HG03039 (cell line): Measurements from ENCODE around the gene EFNA2.

Experiments
- ATAC-seq: cut with Tn5 transposase; IDR thresholded peaks from one replicate; pipeline ENCODE4 v1.9.1; 2021; ENCODE audit warnings: mild to moderate bottlenecking, moderate library complexity; ENCODE audit not compliant: unreplicated experiment

Gene EFNA2

DNA sequence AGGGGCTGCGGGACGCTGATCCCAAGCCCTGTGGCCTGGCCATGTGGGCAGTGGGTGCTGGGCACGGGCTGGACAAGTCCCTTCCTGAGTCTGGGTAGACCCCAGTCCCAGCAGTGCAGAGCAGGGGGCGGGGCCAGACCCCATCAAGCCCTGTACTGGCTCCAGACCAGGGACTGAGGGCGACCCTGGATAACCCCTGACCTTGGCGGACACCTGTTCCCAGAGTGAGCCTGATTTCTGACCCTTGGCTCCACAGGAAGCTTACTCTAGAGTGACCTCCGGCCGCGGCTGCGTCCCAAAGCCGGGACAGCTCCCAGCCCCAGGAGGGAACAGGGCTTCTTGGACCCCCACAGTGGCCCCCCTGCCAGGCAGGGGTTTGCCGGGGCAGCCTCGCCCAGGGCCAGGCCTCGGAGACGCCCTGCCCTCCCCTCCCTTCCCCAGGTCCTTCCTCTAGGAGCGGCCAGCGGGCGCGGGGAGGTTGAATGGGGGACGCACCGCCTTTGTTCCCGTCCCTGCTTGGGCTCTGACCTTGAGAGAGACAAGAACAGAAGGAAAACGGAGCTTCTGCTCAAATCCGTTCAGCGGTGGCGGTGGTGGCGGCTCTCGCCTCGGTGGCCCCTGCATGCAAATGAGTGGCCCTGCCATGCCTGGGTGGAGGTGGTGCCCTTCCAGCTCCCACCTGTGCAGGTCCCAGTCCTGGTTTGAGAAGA lies 2.3 kb upstream of the EFNA2 start:
- no peak for ATAC-seq

DNA sequence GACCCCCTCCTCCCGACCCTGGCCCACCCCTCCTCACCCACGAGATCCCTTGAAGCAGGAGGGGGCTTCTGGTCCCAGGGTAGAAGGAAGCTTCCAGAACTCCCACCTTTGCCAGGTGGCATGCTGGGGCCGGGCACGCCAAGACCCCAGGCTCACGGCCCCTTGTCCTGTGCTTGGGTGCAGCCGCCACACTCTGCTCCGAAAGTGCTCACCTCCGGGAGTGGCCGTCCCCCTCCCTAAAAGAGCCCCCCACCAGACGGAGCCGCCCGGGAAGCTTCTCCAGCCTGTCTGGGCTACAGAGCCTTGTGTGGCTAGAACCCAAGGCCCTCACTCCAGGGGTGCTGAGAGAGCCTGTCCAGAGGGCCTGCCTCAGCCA lies 1.8 kb upstream of the EFNA2 start:
- ATAC-seq, result no peak

DNA sequence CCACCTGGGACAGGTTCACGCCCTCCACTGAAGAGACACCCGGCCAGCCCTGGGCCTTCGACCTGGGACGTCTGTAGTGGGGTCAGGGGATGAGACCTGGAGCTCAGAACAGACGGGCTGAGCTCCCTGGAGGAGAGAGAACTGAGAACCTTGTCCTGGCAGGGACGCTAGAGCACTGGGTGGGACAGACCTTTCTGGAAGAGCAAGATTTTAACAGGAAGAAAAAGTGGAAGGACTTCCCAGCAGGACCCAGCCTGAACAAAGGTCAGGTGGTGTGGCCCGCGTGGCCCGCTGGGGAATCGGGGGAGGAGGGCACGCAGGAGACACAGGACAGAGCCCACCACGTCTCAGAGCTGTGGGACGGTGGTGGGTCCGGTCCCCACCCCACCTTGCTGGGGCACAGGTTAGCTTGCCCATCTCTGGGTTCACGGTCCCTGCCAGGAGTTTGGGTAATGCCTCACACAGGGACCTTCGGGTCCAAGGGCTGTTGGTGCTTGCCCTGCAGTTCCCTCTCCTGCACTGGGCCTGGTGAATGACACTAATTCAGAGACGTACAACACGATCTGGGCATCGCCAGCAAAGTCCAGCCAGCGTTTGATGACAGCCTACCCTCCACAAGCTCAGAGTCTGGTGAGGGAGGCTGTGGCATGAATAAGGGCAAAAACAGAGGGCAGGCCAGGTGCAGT lies 1.2 kb upstream of the EFNA2 start:
- ATAC-seq, result no peak

DNA sequence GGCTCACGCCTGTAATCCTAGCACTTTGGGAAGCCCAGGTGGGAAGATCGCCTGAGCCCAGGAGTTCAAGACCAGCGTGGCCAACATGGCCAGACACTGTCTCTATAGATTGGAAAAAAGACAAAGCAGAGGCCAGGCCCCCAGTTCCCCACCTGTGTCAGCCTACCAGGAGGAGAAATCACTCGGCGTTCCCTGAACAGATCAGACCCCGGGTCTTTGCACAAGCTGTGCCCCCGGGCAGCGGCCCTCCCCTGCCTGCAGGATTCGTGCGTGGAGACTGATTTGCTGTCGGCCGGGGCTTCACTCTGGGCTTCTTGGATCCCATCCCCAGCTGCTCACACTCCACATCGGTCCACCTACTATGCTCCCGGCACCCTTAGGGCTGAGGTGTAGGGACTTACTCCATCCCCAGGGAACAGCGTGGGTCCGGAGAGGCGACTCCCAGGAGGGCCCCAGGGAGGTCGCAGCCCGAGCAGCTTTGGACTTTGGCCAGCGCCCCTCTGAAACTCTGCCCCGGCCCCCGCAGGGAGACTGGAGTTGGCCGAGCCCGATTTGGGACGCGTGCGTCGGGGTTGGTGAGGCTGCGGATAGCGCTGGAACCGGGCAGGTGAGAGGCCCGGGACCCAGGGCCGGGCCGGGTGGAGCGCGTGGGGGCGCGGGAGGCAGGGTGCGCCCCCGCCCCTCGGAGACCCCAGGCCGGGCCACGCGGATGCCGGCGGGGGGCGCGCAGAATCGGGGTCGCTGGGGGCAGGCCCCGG lies 515 bp upstream of the EFNA2 start:
- ATAC-seq, result no peak

DNA sequence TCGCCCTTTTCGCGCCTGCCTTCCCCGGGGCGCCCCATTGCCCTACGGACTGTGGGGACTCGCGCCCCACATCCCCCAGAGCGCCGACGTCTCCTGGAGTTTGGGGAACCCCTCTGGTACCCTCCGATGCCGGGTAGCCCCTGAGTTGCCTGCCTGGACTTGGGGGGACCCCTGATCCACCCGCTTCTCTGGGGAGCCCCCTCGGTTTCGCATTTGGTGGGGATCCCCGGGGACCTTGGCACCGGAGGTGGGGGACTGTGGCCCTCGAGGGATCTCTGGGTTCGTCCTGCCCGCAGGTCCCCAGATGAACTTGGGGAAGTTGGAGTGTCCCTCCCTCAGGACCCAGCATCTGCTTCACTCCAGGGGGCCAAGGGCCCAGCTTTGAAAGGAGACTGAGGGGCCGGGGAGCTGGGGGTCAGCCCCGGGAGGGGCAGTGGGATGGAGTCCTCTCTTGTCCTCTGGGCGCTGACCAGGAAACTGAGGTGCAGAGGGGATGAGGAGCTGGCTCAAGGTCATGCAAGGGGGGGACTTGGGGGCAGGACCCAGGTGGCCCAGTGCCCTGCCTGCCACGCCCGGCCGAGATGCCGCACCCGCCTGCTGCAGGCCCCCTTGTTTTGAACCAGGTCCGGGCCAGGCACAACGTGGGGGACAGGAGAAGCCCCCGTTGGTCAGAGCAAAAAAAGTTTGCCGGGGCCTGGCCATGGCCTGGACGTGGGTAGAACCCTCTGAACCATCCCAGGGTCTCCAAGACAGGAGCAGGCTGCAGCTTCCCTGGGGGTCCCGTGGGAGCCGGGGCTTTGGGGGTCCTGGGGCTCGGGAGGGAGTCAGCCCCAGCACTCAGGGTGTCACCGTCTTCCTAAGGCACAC lies 1.0 kb downstream of the EFNA2 start:
- ATAC-seq, result no peak

DNA sequence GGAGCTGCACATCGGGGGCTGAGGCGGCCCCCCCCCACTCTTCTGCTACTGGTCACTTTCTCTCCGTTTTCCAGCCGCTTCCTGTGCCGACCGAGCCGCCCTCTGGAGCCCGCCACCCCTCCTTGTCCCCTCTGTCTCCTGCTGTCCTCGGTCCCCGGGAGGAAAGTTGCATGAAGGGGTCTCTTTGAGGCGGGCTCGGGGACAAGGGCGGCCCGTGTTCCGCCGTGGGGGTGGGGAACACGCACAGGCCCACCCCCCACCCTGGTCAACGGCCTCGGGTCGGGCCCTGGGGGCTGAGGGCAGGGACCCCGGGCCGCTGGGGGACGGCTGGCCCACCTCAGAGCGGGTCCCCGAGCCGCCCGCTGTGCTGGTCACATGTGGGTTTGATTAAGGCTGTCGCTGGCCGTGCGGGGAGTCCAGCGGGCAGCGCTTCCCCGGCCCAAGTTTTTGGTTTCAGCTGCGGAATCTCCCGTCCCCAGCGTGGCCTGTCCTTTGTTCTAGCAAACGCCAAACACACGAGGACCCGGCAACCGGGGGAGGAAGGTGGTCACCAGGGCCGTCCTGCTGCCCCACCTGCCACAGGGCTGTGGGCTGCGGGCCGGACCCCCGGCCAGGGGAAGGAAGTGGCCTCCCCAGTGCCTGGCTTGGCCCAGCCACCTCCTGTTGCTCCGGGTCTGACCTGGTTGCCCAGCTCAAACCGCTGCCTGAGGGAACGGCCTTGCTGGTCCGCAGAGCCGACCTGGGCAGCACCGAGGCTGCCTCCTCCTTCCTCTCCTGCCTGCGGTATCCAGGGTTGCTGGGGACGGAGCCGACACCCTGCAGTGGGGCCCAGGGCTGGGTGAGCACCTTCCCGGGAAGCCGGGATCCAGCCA lies 1.9 kb downstream of the EFNA2 start:
- no peak for ATAC-seq

DNA sequence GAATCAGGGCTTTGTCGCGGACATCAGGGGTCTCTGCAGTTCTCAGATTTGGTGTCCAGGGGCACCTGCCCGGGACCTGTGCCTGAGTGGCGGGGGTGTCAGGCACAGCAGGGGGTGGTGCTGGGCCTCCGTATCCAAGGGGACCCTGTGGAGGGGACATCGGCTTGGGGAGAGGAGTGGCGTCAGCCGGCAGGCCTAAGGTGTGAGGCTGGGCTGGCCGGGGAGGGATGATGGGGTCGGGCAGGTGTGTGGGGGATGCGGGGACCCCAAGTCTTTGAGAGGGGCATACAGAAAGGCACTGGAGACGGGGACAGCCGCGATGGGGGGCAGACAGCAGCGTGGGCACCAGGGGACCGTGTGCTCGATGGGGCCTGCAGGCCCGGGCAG lies 2.5 kb downstream of the EFNA2 start:
- ATAC-seq, result no peak

DNA sequence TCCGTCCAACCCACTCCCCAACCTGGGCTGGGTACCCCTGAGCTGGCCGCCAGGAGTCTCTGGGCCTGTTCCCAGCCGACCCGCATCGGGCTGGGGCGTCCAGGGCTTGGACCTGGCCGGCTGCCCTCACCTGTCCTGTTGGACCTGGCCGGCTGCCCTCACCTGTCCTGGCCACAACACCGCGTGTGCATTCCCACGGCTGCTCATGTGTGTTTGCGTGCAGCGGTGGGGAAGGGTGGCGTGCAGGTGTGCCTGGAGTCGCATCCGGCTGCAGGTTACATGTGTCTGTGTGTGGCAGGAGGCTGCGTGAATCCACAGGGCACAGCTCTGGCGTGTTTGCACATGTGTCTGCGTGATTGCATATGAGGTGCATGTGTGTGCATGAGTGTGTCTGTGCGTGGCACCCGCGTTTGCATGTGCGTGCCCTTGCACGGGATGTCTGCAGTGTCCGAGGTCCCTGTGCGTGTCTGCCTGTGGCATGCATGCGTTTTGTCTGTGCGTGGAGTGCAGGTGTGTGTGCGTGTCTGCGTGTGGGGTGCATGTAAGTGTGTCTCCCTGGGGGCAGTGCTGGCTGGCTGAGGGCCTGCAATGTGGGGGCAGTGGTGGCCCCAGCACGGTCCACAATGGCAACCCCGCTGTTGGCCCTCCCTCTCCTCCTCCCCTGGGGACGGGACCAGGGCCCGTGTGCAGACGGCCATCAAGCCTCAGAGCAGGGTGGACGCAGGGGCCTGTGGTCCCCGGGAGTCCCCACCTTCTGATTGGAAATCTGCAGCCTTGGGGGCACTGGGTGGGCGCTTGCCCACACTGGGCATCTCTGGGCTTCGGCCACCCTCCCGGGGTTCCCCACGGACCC lies 3.4 kb downstream of the EFNA2 start:
- ATAC-seq, result no peak

DNA sequence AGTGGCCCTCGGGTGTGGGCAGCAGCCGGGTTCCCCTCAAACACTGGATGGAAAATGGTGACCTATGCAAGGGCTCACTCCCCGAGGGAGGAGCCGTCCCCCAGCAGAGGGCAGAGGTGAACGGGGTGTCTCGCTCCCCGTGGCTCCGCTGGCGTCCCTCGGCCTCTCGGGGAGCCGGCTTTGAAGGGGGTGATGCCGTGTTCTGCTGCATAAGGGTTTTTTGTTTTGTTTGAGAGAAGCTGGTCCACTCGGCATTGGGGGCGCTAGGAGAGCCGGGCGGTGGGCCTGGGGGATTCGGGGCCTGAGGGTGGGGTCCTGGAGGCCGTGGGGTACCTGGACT lies 4.0 kb downstream of the EFNA2 start:
- no peak for ATAC-seq

DNA sequence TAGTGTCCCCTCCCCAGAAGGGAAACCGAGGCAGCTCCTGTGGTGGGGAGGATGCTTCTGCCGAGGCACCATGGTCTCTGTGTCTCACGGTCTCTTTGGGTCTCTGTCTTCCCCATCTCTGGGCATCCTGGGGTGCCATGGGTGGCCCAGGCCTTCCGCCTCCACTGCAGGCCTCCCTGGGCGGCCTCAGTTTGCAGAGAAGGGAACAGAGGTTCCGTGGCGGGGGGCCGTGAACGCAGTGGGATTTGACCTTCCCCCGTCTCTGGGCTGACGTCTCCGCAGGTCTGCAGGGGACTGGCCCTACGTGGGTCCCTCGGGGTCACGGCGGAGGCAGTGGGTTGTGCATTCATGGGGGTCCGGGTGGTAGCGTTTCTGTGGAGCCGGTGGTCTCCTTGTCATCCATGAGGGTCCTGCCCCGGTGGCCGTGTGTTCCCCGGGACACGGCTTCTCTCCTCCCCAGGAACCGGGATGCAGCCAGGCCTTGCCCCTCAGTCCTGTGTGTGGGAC lies 4.6 kb downstream of the EFNA2 start:
- no peak for ATAC-seq

DNA sequence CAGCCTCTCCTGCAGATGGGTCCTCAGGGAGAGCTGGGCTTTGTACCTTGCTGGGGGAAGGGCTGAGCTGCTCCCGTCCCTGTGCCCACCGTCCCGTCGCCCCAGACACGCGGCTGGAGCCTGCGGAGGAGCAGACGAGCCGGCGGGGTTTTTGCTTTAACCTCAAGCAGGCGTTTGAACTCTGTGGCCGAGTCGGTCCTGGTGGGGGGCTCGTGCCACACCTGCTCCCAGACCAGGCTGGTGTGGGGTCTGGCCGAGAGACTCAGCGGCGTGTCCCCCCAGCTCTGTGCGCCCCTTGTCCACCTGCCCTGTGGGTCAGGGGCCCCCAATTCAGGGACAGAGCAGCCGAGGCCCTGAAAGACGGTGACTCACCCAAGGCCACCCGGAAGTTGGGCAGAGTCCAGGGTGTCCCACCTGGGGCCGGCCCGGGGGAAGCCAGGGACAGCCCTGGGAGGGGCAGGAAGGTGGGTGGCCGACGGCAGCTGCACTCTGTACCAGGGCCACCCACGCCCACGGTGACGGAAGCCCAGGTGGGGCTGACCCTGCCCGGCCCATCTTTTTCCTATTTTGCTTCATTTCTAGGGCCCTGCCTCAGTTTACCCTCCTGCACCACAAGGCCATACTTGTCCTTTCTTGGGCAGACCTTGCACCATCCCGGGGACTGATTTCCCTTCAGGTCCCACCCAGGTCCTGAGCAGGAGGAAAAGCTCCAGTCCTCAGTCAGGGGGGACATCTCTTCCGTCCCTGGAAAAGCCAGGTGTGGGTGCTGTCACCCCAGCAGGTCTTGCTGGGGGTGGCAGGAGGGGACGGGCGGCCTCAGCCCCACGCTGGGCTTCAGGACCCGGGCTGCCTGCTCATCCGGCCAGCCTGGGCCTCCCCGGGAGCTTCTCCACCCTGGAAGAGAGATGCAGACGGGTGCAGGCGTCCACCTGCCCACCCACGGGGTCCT lies 5.3 kb downstream of the EFNA2 start:
- no peak for ATAC-seq

DNA sequence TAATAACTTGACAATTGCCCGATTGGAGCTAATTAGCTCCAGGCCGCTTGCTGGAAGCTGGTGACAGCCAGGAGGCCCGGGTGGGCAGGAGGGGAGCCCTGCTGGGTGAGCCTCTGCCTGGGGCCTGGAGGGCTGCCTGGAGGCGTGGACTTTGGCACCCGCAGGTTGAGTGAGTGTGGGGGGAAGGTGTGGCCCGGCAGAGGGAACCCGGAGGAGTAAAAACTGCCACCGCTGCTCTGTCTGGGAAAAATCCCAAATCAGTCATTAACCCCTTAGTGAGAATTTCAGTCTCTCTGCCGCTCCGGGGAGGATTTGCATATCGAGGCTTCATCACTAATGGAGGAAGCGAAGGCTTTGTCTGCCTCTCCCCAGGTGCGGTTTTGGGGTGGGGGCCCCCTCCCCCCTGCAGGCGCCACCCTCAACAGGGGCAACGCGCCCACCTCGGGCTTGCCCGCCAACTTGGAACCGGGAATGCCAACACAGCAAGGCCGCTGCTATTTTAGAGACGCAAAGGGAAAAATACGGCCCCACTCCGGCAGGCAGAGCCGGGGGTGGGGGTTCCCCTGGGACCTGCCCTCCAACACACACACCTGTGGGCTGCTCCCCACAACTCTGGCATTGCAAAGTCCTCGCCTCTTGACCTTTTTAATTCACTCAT lies 6.2 kb downstream of the EFNA2 start:
- no peak for ATAC-seq

DNA sequence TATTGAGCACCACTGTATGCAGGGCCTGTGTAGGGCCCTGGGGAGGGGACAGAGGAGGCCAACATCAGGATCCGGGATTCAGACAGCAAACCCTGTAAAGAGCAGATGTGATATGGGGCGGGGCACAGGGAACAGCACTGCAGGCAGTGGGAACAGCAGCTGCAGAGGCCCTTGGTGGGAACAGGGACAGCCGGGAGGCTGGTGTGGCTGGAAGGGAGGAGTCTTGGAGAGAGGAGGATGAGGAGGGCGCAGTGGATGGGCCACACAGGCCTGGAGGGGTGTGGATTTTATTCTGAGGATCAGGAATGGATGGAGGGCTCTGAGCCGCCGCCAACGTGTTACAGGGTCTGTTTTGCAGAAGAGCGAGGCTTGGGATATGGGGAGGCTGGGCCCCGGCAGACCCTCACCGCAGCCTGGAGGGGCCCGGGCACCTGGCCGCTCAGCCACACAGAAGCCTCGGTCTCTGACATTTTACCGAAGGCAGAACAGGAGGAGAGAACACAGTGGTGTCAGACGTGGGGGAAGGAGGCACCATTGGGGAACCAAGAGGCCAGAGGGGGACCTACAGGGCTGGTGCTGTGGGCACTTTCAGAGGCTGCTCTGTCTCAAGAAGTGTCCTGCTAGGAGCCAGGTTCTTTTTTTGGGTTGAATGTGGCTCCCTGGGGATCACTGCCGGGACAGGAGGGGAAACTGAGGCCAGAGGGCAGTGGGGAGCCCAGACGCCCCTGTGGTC lies 6.9 kb downstream of the EFNA2 start:
- no peak for ATAC-seq

DNA sequence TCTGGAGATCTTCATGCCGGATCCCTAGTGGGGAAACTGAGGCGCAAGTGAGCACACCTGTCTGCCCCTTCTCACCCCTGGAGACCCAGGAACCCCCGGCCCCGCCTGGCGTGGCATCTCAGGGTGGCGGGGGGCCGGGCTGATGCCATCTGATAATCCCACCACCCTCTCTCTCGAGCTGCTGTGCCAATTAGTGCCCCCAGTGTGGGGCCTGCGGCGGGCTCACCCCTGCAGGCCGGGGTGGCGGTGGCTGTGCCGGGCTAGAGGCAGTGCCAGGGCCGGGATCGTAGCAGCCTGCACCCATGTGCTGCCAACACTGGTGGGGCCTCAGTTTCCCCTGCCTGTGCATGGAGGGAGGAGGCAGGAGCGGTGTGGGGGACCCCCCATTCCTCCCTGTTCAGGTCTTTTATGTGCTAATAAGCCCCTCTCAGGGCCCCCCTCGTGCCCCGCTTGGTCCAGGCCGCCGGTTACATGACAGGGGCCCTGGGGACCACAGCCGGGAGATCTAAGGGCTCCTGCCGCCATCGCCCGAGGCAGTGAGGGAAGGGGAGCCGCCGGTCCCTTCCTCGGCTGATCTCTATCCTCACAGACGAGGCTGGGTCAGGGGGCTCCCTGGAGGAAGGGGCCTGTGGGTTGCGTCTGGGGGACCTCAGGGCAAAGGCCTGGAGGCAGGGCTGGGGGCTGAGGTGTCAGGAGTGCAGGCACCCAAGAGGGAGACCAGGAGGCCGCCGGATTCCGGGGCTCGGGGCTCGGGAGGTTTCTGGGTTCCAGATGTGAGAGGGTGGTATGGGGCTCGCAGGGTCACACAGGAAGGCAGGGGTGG lies 8.3 kb downstream of the EFNA2 start:
- ATAC-seq, result no peak

DNA sequence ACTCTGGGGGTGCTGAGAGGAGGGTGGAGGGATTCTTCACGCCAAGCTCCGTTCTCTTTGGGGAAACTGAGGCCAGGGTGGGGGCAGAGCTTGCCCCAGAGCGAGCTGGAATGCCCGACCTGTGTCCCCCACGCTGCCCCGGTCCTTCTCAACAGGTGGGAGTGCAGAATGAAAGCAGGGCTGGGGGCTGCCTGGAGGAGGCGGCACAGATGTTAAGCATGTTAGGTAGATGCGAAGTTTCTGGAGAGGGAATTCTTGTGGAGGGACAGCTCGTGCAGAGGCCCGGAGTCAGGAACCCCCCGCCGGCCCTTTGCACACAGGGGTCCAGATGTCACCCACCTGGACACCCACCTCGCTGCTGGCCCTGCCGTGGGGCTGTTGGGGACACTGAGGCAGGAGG lies 9.0 kb downstream of the EFNA2 start:
- no peak for ATAC-seq
